GM19099 (cell line): Measurements from ENCODE around the gene COL6A1.

ENCODE experiments used
- POLR2A ChIP-seq: IDR thresholded peaks from 3 replicates; pipeline ENCODE4 v1.6.1; 2011; ENCODE audit warnings: low read depth; ENCODE audit not compliant: insufficient read length; ENCODE audit errors: extremely low read depth

The COL6A1 gene

DNA sequence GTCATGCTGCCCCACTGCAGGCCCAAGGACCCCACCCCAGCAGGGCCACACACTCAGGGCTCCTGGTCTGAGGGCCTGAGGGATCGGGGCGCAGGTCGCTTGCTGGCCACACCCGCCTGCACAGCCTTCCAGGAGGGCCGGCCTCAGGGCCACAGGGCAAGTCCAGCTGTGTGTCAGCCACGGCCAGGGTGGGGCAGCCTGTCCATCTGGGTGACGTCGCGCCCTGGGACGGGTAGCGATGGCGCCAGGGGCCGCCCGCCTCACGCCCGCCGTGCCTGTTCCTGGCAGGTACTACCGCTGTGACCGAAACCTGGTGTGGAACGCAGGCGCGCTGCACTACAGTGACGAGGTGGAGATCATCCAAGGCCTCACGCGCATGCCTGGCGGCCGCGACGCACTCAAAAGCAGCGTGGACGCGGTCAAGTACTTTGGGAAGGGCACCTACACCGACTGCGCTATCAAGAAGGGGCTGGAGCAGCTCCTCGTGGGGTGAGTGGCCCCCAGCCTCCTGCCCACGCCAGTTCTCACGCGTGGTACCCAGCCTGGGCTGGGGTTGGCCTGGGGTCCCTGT is 2.5 kb downstream of the COL6A1 start:
- no peak for TF ChIP-seq POLR2A

DNA sequence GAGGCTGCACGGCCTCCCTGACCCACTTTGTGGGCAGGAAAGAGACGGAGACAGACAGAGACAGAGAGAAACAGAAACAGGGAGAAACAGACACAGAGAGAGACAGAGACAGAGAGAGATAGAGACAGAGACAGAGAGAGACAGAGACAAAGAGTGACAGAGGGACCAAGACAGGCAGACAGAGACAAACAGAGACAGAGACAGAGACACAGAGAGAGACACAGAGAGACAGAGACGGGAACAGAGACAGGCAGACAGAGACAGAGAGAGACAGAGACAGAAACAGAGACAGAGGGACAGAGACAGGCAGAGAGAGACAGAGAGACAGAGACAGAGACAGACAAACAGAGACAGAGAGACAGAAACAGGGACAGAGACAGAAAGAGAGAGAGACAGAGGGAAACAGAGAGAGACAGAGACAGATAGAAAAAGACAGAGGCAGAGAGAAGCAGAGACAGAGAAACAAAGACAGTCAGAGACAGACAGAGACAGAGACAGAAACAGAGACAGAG is 3.1 kb downstream of the COL6A1 start:
- no peak for TF ChIP-seq POLR2A

DNA sequence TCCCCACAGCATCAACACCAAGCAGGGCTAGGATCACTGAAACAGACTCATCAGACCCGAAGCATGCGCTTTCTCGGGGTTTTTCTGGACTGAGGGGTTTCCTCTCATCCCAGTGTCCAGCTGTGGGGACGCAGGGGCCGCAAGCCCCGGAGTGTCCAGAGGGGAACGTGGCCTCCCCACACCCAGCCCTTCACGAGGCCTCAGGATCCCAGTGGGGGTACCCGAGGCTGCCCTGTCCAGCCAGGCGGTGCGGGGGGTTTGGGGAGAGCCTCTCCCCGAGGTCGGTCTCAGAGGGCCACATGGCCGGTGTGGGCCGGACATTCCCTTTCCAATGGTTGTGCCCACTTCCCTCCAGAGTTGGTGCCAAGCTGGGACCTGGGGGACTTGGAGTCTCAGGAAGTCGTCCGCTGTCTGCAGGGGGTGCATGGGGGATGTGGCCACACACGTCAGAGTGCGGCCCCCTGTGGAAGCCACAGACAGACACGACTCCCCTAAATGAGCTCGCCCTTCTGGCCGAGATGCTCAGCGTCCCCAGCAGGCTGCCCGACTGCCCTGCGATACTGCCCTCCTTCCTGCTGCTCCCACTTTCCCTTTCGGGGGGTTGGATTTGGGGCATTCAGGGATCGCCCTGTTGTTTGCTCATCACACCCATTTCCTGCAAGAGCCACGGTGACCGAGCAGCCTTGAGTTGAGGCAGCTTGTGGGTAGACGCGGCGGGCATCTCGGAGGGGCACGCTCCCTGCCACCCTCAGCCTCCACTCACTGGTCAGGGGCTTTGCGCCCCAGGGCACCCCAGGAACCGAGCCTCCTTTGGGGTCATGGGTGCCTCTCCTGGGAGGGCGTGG is 4.1 kb downstream of the COL6A1 start:
- no peak for TF ChIP-seq POLR2A

DNA sequence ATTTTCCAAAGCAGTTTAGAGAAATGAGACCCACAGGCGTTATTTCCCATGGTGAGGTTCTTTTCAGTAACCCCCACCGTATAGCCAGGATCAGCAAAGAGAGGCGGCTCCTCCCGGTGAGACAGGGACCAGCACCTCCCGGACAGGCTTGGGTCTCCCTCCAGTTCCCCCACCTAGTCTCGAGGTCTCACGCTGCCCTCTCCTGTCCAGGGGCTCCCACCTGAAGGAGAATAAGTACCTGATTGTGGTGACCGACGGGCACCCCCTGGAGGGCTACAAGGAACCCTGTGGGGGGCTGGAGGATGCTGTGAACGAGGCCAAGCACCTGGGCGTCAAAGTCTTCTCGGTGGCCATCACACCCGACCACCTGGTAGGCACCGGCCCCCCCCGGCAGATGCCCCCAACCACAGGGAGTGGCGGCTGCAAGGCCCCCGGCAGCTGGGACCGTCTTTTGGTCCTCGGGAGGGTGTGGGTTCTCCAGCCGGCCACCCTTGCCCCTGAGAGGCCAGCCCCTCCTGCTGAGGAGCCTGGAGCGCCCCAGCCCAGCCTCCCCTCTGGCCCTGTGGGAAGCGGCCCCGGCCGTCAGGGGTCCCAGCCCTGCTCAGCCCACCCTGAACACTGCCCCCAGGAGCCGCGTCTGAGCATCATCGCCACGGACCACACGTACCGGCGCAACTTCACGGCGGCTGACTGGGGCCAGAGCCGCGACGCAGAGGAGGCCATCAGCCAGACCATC is 4.9 kb downstream of the COL6A1 start:
- no peak for TF ChIP-seq POLR2A

DNA sequence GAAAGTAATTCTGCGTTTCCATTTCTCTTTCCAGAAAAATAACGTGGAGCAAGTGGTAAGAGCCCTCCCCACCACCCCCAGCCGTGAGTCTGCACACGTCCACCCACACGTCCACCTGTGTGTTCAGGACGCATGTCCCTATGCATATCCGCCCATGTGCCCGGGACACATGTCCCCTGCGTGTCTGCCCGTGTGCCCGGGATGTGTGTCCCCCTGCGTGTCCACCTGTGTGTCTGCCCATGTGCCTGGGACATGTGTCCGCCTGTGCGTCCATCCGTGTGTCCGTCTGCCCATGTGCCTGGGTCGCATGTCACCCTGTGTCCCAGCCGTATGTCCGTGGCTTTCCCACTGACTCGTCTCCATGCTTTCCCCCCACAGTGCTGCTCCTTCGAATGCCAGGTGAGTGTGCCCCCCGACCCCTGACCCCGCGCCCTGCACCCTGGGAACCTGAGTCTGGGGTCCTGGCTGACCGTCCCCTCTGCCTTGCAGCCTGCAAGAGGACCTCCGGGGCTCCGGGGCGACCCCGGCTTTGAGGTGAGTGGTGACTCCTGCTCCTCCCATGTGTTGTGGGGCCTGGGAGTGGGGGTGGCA is 5.6 kb downstream of the COL6A1 start:
- no peak for TF ChIP-seq POLR2A

DNA sequence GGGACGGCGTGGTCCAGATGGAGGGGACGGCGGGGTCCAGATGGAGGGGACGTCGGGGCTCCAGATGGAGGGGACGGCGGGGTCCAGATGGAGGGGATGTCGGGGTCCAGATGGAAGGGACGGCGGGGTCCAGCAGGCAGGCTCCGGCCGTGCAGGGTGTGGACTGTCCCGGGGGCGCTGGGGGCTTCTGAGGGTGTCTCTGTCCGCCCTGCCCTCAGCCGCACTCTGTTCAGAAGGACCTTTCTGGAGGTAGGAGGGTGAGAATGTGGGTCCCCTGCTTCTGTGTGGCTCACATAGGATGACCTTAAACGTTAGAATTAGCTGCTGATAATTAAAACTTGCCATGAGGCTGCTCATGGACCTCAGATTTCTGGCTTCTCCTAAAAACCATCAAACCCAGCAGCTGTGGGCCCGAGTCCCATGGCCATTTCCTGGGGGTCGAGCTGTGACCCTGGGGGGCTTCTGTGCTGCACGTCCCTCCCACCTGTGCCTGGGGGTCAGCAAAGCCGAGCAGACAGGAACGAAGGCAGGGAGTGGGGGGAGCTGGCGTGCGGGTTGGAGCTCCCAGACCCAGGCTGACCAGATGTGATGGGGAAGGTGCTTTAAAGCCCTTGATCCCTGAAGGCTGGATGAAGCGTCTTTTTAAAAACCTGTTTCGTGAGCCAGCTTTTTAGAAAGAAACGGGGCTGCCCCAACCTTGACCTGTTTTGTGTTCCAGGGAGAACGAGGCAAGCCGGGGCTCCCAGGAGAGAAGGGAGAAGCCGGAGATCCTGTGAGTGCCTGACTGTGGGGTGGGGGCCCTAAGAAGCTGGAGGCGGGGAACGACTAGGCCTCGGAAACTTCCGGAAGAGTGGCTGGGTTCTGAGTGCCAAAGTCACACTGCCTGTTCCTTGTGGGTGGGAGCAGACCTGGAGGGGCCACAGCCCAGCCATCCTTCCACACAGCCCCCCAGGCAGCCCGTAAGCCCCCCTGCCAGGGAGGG is 7.1 kb downstream of the COL6A1 start:
- TF ChIP-seq POLR2A = no peak

DNA sequence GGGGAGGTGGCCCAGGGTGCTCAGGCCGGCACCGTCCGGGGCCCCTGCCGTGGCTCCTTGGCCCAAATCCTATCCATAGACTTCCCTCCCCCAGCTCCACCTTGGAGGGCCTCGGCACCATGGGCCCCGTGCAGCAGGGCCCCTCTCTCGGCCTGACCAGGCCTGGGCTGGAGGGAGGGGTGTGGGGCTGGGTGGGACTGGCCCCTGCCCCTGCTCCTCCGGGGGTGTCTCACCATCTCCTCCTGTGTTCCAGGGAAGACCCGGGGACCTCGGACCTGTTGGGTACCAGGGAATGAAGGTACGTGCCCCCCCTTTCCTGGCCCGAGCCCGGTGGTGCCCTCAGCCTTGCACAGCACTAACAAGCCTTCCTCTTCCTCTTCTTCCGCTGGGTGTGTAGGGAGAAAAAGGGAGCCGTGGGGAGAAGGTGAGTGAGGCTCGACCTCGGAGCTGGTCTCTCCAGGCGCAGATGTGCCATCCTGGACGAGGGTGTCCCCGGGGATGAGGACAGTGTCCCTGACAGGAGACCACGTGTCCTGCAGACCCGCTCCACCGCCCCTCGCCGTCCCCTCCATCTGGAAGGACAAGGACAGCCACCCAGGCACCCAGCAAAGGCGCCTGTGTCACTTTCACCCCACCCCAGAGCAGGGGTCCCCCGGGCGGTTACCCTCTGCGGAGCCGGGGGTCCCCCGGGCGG is 7.9 kb downstream of the COL6A1 start:
- TF ChIP-seq POLR2A = no peak

DNA sequence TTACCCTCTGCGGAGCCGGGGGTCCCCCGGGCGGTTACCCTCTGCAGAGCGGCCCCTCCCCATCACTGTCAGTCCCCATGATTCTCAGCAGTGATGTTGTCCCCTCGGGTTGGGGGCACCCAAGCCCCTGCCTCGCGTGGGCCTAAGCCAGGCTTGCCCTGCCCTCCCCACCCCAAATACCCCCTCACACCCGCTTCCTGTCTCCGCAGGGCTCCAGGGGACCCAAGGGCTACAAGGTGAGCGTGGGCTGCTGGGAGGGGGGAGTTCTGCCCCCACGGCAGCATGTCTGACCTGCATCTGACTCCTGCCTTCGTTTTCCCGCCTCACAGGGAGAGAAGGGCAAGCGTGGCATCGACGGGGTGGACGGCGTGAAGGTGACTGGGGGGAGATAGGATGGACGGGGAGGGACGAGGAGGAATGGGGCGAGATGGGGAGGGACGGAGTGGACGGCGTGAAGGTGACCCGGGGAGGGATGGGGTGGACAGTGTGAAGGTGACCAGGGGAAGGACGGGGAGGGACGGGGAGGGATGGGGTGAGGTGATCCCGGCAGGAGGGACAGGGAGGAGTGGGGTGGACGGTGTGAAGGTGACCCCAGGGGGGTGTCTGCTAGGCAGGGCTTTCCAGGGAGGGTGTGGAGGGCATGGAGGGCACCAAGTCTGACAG is 8.6 kb downstream of the COL6A1 start:
- TF ChIP-seq POLR2A = no peak

DNA sequence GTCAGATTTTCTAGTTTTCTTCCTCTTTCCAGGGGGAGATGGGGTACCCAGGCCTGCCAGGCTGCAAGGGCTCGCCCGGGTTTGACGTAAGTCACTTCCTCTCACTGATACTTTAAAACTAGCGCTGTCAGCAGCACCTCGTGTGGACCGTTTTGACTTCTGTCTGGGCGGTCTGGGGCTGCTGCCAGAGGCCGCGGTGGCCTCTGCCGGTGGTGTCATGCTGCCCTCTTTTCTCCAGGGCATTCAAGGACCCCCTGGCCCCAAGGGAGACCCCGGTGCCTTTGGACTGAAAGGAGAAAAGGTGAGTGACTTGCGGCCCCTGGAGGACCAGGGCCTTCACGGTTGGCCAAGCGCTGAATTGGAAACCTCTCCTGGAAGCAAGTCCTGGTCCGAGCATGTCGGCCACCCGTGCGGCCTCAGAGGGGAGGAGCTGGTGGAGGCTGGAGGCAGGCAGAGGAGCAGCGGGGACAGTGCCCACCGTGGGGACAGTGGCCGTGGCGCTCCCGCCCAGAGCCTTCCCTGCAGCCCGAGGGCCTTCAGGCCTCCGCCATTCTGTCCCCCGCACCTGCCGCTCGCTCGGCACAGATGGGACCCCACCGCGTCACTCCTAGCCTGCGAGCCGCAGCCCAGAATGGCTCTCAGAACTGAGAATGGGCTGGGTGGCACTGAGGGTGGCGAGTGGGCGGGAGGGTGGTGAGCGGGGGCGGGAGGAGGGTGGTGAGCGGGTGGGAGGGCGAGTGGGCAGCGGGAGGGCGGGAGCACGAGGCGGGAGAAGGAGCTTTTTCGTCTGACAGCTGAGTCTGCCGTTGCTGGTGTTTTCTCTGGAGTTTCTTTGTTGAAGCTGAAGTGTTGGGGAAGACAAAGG is 9.4 kb downstream of the COL6A1 start:
- TF ChIP-seq POLR2A = no peak

DNA sequence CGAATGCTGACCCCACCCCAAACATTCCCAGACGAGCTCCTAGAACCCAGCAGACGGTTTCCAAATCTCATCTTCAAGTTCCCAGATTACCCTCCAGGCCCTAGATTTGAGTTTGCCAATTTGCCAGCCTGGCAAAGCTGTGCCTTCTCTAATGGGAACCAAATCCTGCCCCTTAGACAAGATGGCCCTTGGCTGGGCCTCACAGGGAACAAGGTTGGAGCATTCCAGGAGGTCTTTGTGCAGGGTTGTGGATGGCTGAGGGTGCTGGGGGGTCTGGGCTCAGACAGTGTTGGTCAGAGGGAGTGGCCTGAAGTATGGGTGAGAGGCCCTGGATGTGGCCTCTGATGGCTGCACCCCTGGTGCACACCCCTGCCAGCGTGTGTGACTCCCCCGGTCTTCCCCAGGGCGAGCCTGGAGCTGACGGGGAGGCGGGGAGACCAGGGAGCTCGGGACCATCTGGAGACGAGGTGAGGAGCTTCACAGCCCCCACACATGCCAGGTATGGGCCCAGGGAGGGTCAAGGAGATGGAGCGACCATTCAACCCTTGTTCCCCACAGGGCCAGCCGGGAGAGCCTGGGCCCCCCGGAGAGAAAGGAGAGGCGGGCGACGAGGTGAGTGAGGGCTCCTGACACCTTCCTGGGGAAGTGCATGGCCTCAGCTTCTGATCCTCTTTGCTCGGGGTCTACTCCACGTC is 10.2 kb downstream of the COL6A1 start:
- no peak for TF ChIP-seq POLR2A
